ENCODE measurements around the gene HLA-DRB1.

Gene HLA-DRB1

GRCh38 chr6:32529697-32530430, 59.8 kb downstream of the HLA-DRB1 start, which contains the start of gene HLA-DRB5:
TSS of gene HLA-DRB5 (minus strand) at chr6:32530287. CDS start at chr6:32530224, 63 bp downstream.
- Histone ChIP-seq H3K9ac (ENCODE audit: insufficient read length, low read depth) (no peak within 1 kb of the TSS), H3K9me3 (ENCODE audit: insufficient read depth, low read length) (no peaks in the 10 kb centered on the region), H3K27me3 (ENCODE audit: insufficient read depth, insufficient read length) (no peaks in the 10 kb centered on the region), H3K4me1 (ENCODE audit: insufficient read depth, insufficient read length) (no peaks in the 10 kb centered on the region), H3K36me3 (ENCODE audit: insufficient read depth, insufficient read length, low read length) (no peaks in the 10 kb centered on the region), H3K4me3 (ENCODE audit: insufficient read length, low read depth) (no peak within 1 kb of the TSS)
- TF ChIP-seq ZNF274 (IDR thresholded peaks at IDR 0.05; ENCODE audit: low read depth, low read length): no peak
- no peak for DNase-seq (ENCODE audit: low read depth, low spot score)
